ENCODE measurements around the gene PNP. TPM values are rescaled to one million over a fixed set of nuclear protein-coding genes. Genes with fewer than 3 reads are reported as not detected.

Gene PNP
- total RNA-seq, 2 experiments from 2014 or later: 73.6 to 77.2 TPM

DNA sequence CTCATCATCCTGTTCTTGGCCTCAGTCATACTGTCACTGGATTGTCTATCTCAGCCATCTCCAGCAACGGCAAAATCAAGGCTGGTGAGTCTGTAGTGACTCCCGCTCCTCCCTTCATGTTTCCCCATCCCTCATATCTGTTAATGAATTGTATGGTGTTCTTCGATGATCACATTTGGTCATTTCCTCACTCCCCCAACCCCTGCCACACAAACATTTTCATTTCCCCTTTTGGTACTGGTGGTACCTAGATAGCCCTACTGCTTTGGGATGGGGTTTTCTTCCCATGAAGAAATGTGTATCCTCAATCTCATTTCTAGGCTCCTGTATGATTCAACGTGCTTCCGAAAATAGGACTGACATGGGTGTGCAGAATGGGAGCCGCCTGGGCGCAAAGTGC lies 30.5 kb upstream of the PNP start:
- H3K36me3 ChIP-seq (ENCODE audit: insufficient read depth, low read length): no peaks in the 10 kb centered on the region
- DNase-seq: no peak
- no peaks in the 10 kb centered on the region for H3K36me3 Mint-ChIP-seq (ENCODE audit: low read depth)
- H3K4me1 Mint-ChIP-seq (ENCODE audit: low read depth): peaks cover 22% of the 10 kb centered on the region
- H3K9me3 Mint-ChIP-seq: no peaks in the 10 kb centered on the region
- CTCF ChIA-PET: no interaction called here
- H3K4me3 ChIP-seq (ENCODE audit: low read length): no peak overlapping the region
- no peaks in the 10 kb centered on the region for H3K9me3 ChIP-seq (ENCODE audit: control insufficient read depth in 1 of 2, insufficient read depth in 1 of 2, low read length in 2 of 2)
- intact Hi-C loops (cut with DNase I, micrococcal nuclease): no loop called here
- H3K27ac Mint-ChIP-seq: no peak overlapping the region
- H3K4me3 Mint-ChIP-seq: no peak overlapping the region
- no peaks in the 10 kb centered on the region for H3K27me3 ChIP-seq (ENCODE audit: control insufficient read depth in 1 of 2, insufficient read depth in 2 of 2, low read length in 2 of 2)
- POLR2A ChIA-PET: no interaction called here
- peaks cover 21% of the 10 kb centered on the region for H3K4me1 ChIP-seq (ENCODE audit: insufficient read depth, low read length)
- H3K27ac ChIP-seq (ENCODE audit: low read depth in 1 of 2, low read length in 2 of 2): no peak overlapping the region
- TF ChIP-seq, protein P1, sequence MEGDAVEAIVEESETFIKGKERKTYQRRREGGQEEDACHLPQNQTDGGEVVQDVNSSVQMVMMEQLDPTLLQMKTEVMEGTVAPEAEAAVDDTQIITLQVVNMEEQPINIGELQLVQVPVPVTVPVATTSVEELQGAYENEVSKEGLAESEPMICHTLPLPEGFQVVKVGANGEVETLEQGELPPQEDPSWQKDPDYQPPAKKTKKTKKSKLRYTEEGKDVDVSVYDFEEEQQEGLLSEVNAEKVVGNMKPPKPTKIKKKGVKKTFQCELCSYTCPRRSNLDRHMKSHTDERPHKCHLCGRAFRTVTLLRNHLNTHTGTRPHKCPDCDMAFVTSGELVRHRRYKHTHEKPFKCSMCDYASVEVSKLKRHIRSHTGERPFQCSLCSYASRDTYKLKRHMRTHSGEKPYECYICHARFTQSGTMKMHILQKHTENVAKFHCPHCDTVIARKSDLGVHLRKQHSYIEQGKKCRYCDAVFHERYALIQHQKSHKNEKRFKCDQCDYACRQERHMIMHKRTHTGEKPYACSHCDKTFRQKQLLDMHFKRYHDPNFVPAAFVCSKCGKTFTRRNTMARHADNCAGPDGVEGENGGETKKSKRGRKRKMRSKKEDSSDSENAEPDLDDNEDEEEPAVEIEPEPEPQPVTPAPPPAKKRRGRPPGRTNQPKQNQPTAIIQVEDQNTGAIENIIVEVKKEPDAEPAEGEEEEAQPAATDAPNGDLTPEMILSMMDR (IDR thresholded peaks at IDR 0.05): no peak
- no peak for ATAC-seq (ENCODE audit: poor library complexity)
- H3K27me3 Mint-ChIP-seq: no peaks in the 10 kb centered on the region

DNA sequence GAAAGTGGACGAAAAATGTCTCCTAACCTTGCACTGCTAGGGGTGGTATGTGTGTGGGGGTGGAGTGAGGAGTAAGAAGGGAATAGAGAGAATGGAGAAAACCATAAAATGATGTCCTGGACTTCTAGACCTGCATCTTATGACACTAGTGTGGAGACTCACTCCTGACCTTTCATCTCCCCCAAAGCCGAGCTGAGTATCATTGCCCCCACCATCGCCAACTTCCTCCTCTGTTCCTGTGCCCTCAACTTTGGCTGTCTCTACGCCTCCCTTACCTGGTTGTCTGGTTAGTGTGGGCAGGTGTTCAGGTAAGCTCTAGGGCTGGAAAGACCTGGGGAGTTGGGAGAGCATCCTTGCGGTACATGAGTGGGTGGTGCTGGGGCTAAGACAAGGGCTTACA lies 28.7 kb upstream of the PNP start:
- TF ChIP-seq, protein P1 (IDR thresholded peaks at IDR 0.05): no peak
- no peaks in the 10 kb centered on the region for H3K27me3 ChIP-seq (ENCODE audit: control insufficient read depth in 1 of 2, insufficient read depth in 2 of 2, low read length in 2 of 2)
- Mint-ChIP-seq H3K27me3 (no peaks in the 10 kb centered on the region), H3K4me1 (ENCODE audit: low read depth) (peaks cover 22% of the 10 kb centered on the region), H3K9me3 (no peaks in the 10 kb centered on the region), H3K27ac (peak overlapping the region; percentile 85), H3K36me3 (ENCODE audit: low read depth) (no peaks in the 10 kb centered on the region), H3K4me3 (no peak overlapping the region)
- no peak overlapping the region for H3K27ac ChIP-seq (ENCODE audit: low read depth in 1 of 2, low read length in 2 of 2)
- POLR2A ChIA-PET: interaction anchor here (1.1 to 1.4 kb wide), 2 partner anchors 14 to 21 kb away, joined by 4 read pairs; partner anchors contain the start of genes APEX1, OSGEP and PIP4P1
- no peak overlapping the region for H3K4me3 ChIP-seq (ENCODE audit: low read length)
- intact Hi-C loops (cut with DNase I, micrococcal nuclease): no loop called here
- peaks cover 21% of the 10 kb centered on the region for H3K4me1 ChIP-seq (ENCODE audit: insufficient read depth, low read length)
- peaks cover 2% of the 10 kb centered on the region for H3K36me3 ChIP-seq (ENCODE audit: insufficient read depth, low read length)
- DNase-seq (no peak), ATAC-seq (ENCODE audit: poor library complexity) (no peak)
- no peaks in the 10 kb centered on the region for H3K9me3 ChIP-seq (ENCODE audit: control insufficient read depth in 1 of 2, insufficient read depth in 1 of 2, low read length in 2 of 2)
- CTCF ChIA-PET: no interaction called here

DNA sequence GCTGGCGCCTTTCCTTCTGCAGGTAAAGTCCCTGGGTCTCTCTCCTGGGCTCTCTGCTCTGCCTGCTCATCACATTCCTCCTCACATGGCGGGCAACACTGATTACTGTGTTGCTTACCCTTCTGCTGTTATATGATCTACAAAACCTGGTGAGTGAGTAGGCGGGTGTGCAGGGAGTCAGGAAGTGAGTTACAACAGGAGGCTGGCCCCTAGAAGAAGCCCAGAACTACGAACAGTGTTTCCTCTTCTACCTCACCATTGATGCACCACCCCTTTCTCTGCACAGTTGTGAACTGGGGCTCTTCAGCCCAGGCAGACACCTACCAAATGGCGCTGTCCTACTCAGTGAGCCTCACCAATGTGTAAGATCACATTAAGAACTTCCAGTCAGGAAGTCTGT lies 28.3 kb upstream of the PNP start:
- Mint-ChIP-seq H3K27me3 (no peaks in the 10 kb centered on the region), H3K4me3 (peak overlapping the region; percentile 30), H3K36me3 (ENCODE audit: low read depth) (no peaks in the 10 kb centered on the region), H3K9me3 (no peaks in the 10 kb centered on the region), H3K4me1 (ENCODE audit: low read depth) (peaks cover 22% of the 10 kb centered on the region), H3K27ac (peak overlapping the region; percentile 85)
- Histone ChIP-seq H3K9me3 (ENCODE audit: control insufficient read depth in 1 of 2, insufficient read depth in 1 of 2, low read length in 2 of 2) (no peaks in the 10 kb centered on the region), H3K4me1 (ENCODE audit: insufficient read depth, low read length) (peaks cover 21% of the 10 kb centered on the region), H3K4me3 (ENCODE audit: low read length) (no peak overlapping the region), H3K27ac (ENCODE audit: low read depth in 1 of 2, low read length in 2 of 2) (no peak overlapping the region), H3K27me3 (ENCODE audit: control insufficient read depth in 1 of 2, insufficient read depth in 2 of 2, low read length in 2 of 2) (no peaks in the 10 kb centered on the region), H3K36me3 (ENCODE audit: insufficient read depth, low read length) (peaks cover 7% of the 10 kb centered on the region)
- peak in 9 of 14 experiments; percentile 8 to 54 (median 34) for DNase-seq
- intact Hi-C loops (cut with DNase I, micrococcal nuclease): no loop called here
- peak; percentile 98 for ATAC-seq (ENCODE audit: poor library complexity)
- POLR2A ChIA-PET: interaction anchor here (1.4 kb wide), 1 partner anchor 20 kb away, joined by 4 read pairs; the partner anchor contains the start of gene PIP4P1
- CTCF ChIA-PET: no interaction called here
- TF ChIP-seq, protein P1 (IDR thresholded peaks at IDR 0.05): no peak

Data from CD4-positive, alpha-beta T cell (primary cell).